Activated naive CD4-positive, alpha-beta T cell treated with anti-CD3 and anti-CD28 coated beads, Interleukin-2, amount 10 ng/mL, durations not matched to agents 5 hours and 36 hours (primary cell): Measurements from ENCODE around the gene APOC3. TPM values are rescaled to one million over a fixed set of nuclear protein-coding genes. Genes with fewer than 3 reads are reported as not detected.

Experiments
- total RNA-seq, 2 experiments: library from RNA; stranded (reverse); gene quantifications; one replicate each; pipeline ENCODE4 v1.2.3, GENCODE V29; 2021

The APOC3 gene
- total RNA-seq, result not detected

DNA sequence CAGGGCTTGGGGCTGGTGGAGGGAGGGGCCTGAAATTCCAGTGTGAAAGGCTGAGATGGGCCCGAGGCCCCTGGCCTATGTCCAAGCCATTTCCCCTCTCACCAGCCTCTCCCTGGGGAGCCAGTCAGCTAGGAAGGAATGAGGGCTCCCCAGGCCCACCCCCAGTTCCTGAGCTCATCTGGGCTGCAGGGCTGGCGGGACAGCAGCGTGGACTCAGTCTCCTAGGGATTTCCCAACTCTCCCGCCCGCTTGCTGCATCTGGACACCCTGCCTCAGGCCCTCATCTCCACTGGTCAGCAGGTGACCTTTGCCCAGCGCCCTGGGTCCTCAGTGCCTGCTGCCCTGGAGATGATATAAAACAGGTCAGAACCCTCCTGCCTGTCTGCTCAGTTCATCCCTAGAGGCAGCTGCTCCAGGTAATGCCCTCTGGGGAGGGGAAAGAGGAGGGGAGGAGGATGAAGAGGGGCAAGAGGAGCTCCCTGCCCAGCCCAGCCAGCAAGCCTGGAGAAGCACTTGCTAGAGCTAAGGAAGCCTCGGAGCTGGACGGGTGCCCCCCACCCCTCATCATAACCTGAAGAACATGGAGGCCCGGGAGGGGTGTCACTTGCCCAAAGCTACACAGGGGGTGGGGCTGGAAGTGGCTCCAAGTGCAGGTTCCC is at the start of gene APOC3:
APOC3 (plus strand) TSS at position 383 of the 659 bp plus-strand sequence. CDS start 676 bp downstream, outside the sequence.

GRCh38 chr11:116787786-116788486 is 41.8 kb upstream of the APOC3 start, which contains the start of gene ZPR1:
Gene ZPR1 (minus strand): TSS chr11:116788023. CDS start chr11:116787990, 33 bp downstream.

GRCh38 chr11:116791813-116792143 is 37.9 kb upstream of the APOC3 start, which contains the start of gene APOA5:
Gene APOA5 (minus strand): TSS chr11:116791879. CDS start chr11:116791860, 19 bp downstream.

DNA sequence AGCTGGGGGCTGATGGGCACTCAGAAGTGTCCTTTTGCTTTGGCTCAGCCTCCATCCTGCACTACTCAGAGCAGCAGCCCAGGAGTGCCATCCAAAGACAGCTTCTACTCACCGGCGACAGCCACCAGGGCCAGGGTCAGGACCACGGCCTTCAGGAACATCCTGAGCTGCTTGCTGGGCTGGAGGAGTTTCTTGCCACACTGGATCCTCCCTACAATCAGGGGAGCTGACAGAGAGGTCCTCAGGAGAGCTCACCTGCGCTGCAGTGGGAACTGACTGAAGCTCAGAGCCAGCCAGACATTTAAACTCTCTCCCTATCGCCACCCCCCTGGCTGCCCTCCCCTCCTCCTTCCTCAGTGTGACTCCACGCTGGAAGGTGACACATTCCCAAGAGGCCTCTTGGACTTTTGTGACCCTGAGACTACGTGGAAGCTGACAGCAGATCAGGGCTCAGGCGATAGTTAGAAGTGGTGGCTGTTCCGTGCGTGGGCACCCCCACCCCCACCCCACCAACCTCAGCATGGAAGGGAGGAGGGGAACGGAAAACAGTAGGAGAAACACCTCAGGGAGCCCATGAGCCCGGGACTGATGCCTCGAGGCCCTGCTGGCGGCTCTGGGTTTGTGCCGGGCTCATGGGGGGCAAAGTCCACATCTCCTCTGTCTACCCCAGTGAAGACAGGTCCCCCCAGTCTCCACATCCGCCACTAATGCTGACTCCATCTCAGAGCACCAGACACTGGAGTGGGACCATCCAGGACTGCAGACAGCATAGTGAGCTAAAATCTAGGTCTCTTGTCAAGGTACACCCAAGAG is 6.5 kb upstream of the APOC3 start, which contains the start of gene APOA4:
APOA4 (minus strand) TSS at position 274 of the 813 bp plus-strand sequence; CDS start at position 161, 113 bp downstream.

DNA sequence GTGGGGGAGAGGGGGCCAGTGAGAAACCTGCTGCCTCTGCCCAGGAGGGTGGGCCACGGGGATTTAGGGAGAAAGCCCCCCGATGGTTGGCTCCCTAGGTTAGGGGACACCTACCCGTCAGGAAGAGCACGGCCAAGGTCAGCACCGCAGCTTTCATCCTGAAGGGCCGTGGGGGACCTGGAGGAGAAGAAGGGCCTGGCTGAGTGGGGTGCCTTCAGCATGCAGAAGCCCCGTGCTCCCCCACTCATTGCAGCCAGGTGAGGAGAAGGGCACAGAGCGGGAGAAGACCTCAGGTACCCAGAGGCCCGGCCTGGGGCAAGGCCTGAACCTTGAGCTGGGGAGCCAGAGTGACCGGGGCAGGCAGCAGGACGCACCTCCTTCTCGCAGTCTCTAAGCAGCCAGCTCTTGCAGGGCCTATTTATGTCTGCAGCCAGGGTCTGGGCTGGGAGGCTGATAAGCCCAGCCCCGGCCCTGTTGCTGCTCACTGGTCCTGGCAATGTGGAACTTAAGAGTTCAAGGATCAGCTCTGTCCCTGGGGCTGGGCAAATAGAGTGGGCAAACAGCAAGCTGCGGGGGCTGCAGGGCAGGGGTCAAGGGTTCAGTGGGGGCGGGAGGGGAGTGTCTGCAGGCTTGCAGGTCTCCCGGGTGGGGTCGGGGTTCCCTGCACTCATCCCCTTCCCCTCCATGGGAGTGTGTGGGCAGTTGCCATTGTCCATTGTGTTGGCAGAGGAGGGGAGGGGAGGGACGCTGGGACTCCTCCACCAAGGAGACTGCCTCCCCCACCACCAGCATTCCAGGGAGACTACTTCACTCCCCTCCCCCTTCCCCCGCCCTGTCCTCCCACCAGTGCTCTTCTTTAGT is 7.8 kb downstream of the APOC3 start, which contains the start of gene APOA1:
APOA1 (minus strand) TSS at position 392 of the 861 bp plus-strand sequence; CDS start at position 157, 235 bp downstream.

Other genes starting within 250 kb of the APOC3 start
- gene BUD13, start 56.9 kb upstream of the APOC3 start, total RNA-seq, result 10 to 100 TPM; 30.5 to 31.3 TPM
- gene ZPR1, start 41.9 kb upstream of the APOC3 start, total RNA-seq, result 10 to 100 TPM; 53.2 to 54.3 TPM
- not detected for gene APOA5, start 38.0 kb upstream of the APOC3 start, total RNA-seq
- gene APOA4, start 6.6 kb upstream of the APOC3 start, total RNA-seq, result not detected
- under 1 TPM in 1 of 2 experiments, not detected in 1; 0.26 TPM for gene APOA1, start 7.7 kb downstream of the APOC3 start, total RNA-seq